Mesenchymal stem cell (in vitro differentiated cells and primary cell): Measurements from ENCODE around the gene C2orf72.

Source experiments
- DNase-seq: peaks from one replicate; pipeline ENCODE4 v3.0.0-alpha.2; 2013
- H2AFZ ChIP-seq: one replicate; pipeline ENCODE4 v1.6.1; 2013; ENCODE audit warnings: low read depth, mild to moderate bottlenecking, control low read depth, inconsistent platforms, low read length, moderate library complexity
- H2AK5ac ChIP-seq: 2 replicates; pipeline ENCODE4 v1.6.1; 2013; ENCODE audit warnings: low read length, moderate library complexity, mild to moderate bottlenecking, inconsistent platforms; ENCODE audit not compliant: severe bottlenecking
- H2BK120ac ChIP-seq: one replicate; pipeline ENCODE4 v1.6.1; 2013; ENCODE audit warnings: low read depth, mild to moderate bottlenecking, inconsistent platforms, low read length, moderate library complexity
- H2BK12ac ChIP-seq, 2 experiments: one replicate each; pipeline ENCODE4 v1.6.1; 2013; ENCODE audit warnings: inconsistent platforms in 2 of 2, low read length in 2 of 2, mild to moderate bottlenecking in 2 of 2, moderate library complexity in 2 of 2, control low read depth in 1 of 2
- H2BK15ac ChIP-seq: one replicate; pipeline ENCODE4 v1.6.1; 2013; ENCODE audit warnings: mild to moderate bottlenecking, low read depth, inconsistent platforms; ENCODE audit not compliant: poor library complexity, severe bottlenecking
- H2BK5ac ChIP-seq: 2 replicates; pipeline ENCODE4 v1.6.1; 2013; ENCODE audit warnings: low read depth, mild to moderate bottlenecking, low read length, control low read depth, inconsistent platforms; ENCODE audit not compliant: poor library complexity, severe bottlenecking
- H3K14ac ChIP-seq, 2 experiments: one replicate each; pipeline ENCODE4 v1.6.1; 2013; ENCODE audit warnings: inconsistent platforms in 2 of 2, low read length in 2 of 2, control low read depth in 1 of 2, mild to moderate bottlenecking in 1 of 2, moderate library complexity in 1 of 2
- H3K18ac ChIP-seq, 2 experiments: one replicate each; pipeline ENCODE4 v1.6.1; 2013; ENCODE audit warnings: inconsistent platforms in 2 of 2, low read length in 2 of 2, control low read depth in 1 of 2, low read depth in 1 of 2, mild to moderate bottlenecking in 1 of 2
- H3K23ac ChIP-seq, 2 experiments: one replicate each; pipeline ENCODE4 v1.6.1; 2013; ENCODE audit warnings: inconsistent platforms in 2 of 2, low read length in 2 of 2, mild to moderate bottlenecking in 2 of 2, moderate library complexity in 2 of 2, control low read depth in 1 of 2
- H3K27ac ChIP-seq: 2 replicates; pipeline ENCODE4 v1.5.1; 2013; ENCODE audit warnings: mild to moderate bottlenecking, moderate library complexity, low read length, control low read depth, inconsistent platforms; ENCODE audit not compliant: poor library complexity, severe bottlenecking
- H3K27me3 ChIP-seq, 2 experiments: 2 replicates each; pipeline versions ENCODE4 v1.6.1 to v1.7.0; 2013; ENCODE audit warnings: low read length in 2 of 2, mild to moderate bottlenecking in 2 of 2, moderate library complexity in 2 of 2, control low read depth in 1 of 2, inconsistent platforms in 1 of 2; ENCODE audit not compliant: control insufficient read depth in 1 of 2, insufficient read depth in 1 of 2
- H3K36me3 ChIP-seq, 2 experiments: 2 replicates each; pipeline versions ENCODE4 v1.6.1 to v1.7.0; 2013; ENCODE audit warnings: low read length in 2 of 2, control low read depth in 1 of 2, inconsistent platforms in 1 of 2, low read depth in 1 of 2, mild to moderate bottlenecking in 1 of 2; ENCODE audit not compliant: insufficient read depth in 2 of 2, control insufficient read depth in 1 of 2
- H3K4ac ChIP-seq, 2 experiments: one replicate each; pipeline ENCODE4 v1.6.1; 2013; ENCODE audit warnings: inconsistent platforms in 2 of 2, low read length in 2 of 2, mild to moderate bottlenecking in 2 of 2, moderate library complexity in 2 of 2, control low read depth in 1 of 2, low read depth in 1 of 2
- H3K4me1 ChIP-seq: 2 replicates; pipeline ENCODE4 v1.6.1; 2013; ENCODE audit warnings: low read depth, low read length, control low read depth; ENCODE audit not compliant: control insufficient read depth, insufficient read depth
- H3K4me2 ChIP-seq: 2 replicates; pipeline ENCODE4 v1.6.1; 2013; ENCODE audit warnings: low read length, mild to moderate bottlenecking, inconsistent platforms; ENCODE audit not compliant: poor library complexity, severe bottlenecking
- H3K4me3 ChIP-seq, 2 experiments: 2 replicates each; pipeline versions ENCODE4 v1.5.1 to v1.7.0; 2013; ENCODE audit warnings: low read length in 2 of 2, mild to moderate bottlenecking in 2 of 2, control low read depth in 1 of 2, low read depth in 1 of 2; ENCODE audit not compliant: insufficient read depth in 1 of 2
- H3K79me1 ChIP-seq: replicated peaks from 2 replicates; pipeline ENCODE4 v1.6.1; 2013; ENCODE audit warnings: mild to moderate bottlenecking, control low read depth, low read length, inconsistent platforms; ENCODE audit not compliant: poor library complexity, severe bottlenecking
- H3K9ac ChIP-seq: 2 replicates; pipeline ENCODE4 v1.7.0; 2013; ENCODE audit warnings: mild to moderate bottlenecking, low read length, moderate library complexity
- H3K9me3 ChIP-seq: 2 replicates; pipeline ENCODE4 v1.7.0; 2013; ENCODE audit warnings: mild to moderate bottlenecking, low read length; ENCODE audit not compliant: control insufficient read depth
- H4K8ac ChIP-seq: one replicate; pipeline ENCODE4 v1.6.1; 2013; ENCODE audit warnings: inconsistent platforms, mild to moderate bottlenecking, low read length, moderate library complexity
- H4K91ac ChIP-seq: one replicate; pipeline ENCODE4 v1.6.1; 2013; ENCODE audit warnings: mild to moderate bottlenecking, low read length, inconsistent platforms
- WGBS: methylation state at CpG from one replicate; pipeline ENCODE4 v1.1.7; 2013; ENCODE audit warnings: mixed read lengths; 5-methylcytosine and 5-hydroxymethylcytosine counted together

The C2orf72 gene

DNA sequence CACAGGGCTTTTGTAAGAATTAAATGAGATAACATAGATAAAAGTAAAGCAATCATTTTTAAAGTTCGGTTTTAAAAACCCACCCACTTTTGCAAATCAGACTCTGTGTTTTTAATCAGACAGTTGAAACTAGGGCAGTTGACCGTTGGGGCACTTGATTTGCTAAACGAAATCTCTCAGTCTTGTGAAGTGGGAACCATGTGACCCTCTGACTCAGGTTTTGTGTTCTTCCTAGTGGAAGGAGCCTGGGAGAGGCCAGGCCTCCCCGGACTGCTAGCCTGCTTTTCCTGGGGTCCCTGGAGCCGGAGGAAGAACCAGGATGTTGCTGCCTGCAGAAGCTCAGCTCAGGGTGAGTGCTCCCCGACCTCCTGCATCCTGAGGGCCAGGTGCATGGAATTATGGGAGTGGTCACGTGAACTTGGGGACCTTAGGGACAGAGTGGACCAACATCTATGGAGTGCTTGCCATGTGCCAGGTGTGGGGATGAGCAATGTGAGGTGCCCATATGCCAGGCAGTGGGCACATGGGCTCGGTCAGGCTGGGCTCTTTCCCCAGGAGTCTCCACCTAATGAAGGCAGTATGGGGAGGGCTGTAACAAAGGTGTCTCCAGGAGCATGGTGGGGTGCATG is 3.9 kb downstream of the C2orf72 start:
- peaks cover 0 to 2% of the 10 kb centered on the region in 2 experiments for H3K36me3 ChIP-seq
- DNase-seq, result peak; percentile 22
- H3K27ac ChIP-seq, result no peak overlapping the region
- no peak overlapping the region for H3K9ac ChIP-seq
- peaks cover 51 to 65% of the 10 kb centered on the region in 2 experiments for H3K27me3 ChIP-seq
- peaks cover 13% of the 10 kb centered on the region for H3K4me1 ChIP-seq
- H3K79me1 ChIP-seq, result no peaks in the 10 kb centered on the region
- 68% methylated on average over 7 of the region's 8 CpGs for WGBS
- no peak overlapping the region for H3K23ac ChIP-seq
- peak overlapping the region; percentile 18 for H4K91ac ChIP-seq
- no peaks in the 10 kb centered on the region for H3K9me3 ChIP-seq
- no peak overlapping the region for H3K18ac ChIP-seq
- no peak overlapping the region for H2BK15ac ChIP-seq
- H3K4me2 ChIP-seq, result no peak overlapping the region
- H2AK5ac ChIP-seq, result no peak overlapping the region
- H2BK12ac ChIP-seq, result no peak overlapping the region
- no peak overlapping the region for H3K4ac ChIP-seq
- H2BK5ac ChIP-seq, result no peak overlapping the region
- H3K14ac ChIP-seq, result no peak overlapping the region
- H4K8ac ChIP-seq, result no peak overlapping the region
- no peak overlapping the region for H3K4me3 ChIP-seq
- no peak overlapping the region for H2AFZ ChIP-seq
- no peak overlapping the region for H2BK120ac ChIP-seq

DNA sequence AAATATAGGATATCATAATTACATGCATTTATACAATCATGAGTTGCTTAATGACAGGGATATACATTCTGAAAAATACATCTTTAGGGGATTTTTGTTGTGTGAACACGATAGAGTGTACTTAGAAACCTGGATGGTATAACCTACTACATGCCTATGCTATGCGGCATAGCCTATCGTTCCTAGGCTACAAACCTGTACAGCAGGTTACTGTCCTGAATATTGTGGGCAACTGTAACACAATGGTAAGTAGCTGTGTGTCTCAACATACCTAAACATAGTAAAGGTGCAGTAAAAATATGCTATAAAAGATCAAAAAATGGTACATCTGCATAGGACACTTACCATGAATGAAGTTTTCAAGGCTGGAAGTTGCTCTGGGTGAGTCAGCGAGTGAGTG is 6.5 kb downstream of the C2orf72 start:
- no peak overlapping the region for H2BK15ac ChIP-seq
- peaks cover 52 to 68% of the 10 kb centered on the region in 2 experiments for H3K27me3 ChIP-seq
- H3K4me1 ChIP-seq, result no peaks in the 10 kb centered on the region
- no peak overlapping the region for H2BK5ac ChIP-seq
- H2AK5ac ChIP-seq, result no peak overlapping the region
- DNase-seq, result no peak
- H4K91ac ChIP-seq, result no peak overlapping the region
- H3K14ac ChIP-seq, result no peak overlapping the region
- H2BK120ac ChIP-seq, result no peak overlapping the region
- H3K4me2 ChIP-seq, result no peak overlapping the region
- H3K9me3 ChIP-seq, result no peaks in the 10 kb centered on the region
- WGBS, result 93% methylated on average over 3 of the region's 4 CpGs
- no peak overlapping the region for H3K18ac ChIP-seq
- no peak overlapping the region for H3K9ac ChIP-seq
- no peak overlapping the region for H3K23ac ChIP-seq
- no peak overlapping the region for H3K4me3 ChIP-seq
- no peaks in the 10 kb centered on the region for H3K79me1 ChIP-seq
- no peaks in the 10 kb centered on the region for H3K36me3 ChIP-seq
- H3K27ac ChIP-seq, result no peak overlapping the region
- no peak overlapping the region for H2AFZ ChIP-seq
- no peak overlapping the region for H4K8ac ChIP-seq
- H2BK12ac ChIP-seq, result no peak overlapping the region
- H3K4ac ChIP-seq, result no peak overlapping the region

DNA sequence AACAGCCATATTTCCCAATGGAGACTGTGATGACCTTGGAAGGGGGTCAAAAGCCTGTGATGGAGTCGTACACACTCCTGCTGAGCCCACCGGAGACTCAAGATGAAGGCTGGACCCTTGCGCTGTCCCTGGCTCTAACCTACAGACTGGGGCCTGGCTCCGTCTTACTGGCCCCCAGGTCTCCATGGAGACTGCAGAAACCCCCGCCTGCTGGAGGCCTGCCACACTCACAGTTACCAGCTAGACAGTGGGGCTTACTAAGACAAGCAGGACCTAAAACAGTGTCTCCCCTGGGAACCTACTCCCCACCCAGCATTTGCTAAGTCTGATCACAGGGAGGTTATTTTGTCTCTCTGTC is 9.6 kb downstream of the C2orf72 start:
- DNase-seq, result no peak
- H2AFZ ChIP-seq, result no peak overlapping the region
- H2BK12ac ChIP-seq, result no peak overlapping the region
- H2BK15ac ChIP-seq, result no peak overlapping the region
- 83% methylated on average over 5 of the region's 5 CpGs for WGBS
- no peak overlapping the region for H3K23ac ChIP-seq
- no peaks in the 10 kb centered on the region for H3K79me1 ChIP-seq
- H3K18ac ChIP-seq, result no peak overlapping the region
- no peak overlapping the region for H3K4ac ChIP-seq
- no peak overlapping the region for H3K4me2 ChIP-seq
- H3K4me3 ChIP-seq, result no peak overlapping the region
- no peaks in the 10 kb centered on the region for H3K36me3 ChIP-seq
- H4K91ac ChIP-seq, result no peak overlapping the region
- H2AK5ac ChIP-seq, result no peak overlapping the region
- no peak overlapping the region for H3K14ac ChIP-seq
- no peak overlapping the region for H4K8ac ChIP-seq
- H2BK120ac ChIP-seq, result no peak overlapping the region
- no peak overlapping the region for H3K9ac ChIP-seq
- H3K27ac ChIP-seq, result no peak overlapping the region
- H3K27me3 ChIP-seq, result peaks cover 48 to 56% of the 10 kb centered on the region in 2 experiments
- no peaks in the 10 kb centered on the region for H3K4me1 ChIP-seq
- H3K9me3 ChIP-seq, result no peaks in the 10 kb centered on the region
- H2BK5ac ChIP-seq, result no peak overlapping the region

DNA sequence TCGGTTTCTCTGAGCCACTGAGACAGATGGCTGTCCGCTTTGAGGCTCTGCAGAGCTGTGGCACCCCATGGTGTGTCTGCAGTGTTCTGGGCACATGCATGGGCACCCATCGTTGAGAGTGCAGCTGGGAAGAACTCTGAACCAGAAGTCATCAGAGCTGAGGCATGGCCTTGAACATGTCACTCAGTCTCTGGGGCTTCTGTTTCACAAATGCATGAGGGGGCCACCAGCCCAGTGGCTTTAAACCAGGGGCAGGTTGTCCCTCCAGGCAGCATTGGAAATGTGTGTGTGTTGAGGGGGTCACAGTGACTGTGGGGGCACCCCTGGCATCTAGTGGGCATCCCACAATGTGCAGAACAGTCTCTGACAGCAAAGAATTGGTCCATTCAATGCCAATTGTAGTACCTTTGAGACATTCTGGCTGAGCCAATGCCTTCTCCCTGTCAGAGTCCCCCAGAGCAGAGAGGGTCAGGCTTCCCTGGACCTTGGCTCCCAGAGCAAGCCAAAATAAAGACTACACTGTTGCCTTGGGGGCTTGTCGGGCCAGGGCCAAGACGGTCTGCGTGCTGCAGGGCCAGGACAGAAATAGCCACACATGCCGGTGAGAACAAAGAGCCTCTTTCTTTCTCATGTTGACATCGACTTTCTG is 10.1 kb downstream of the C2orf72 start:
- Histone ChIP-seq H3K18ac (no peak overlapping the region), H2BK120ac (no peak overlapping the region)

More for the DNA sequence above, 10.1 kb downstream of the C2orf72 start:
- no peaks in the 10 kb centered on the region for H3K79me1 ChIP-seq
- H2BK15ac ChIP-seq, result no peak overlapping the region
- no peak overlapping the region for H3K9ac ChIP-seq
- H3K23ac ChIP-seq, result no peak overlapping the region
- no peaks in the 10 kb centered on the region for H3K9me3 ChIP-seq
- no peak overlapping the region for H2BK12ac ChIP-seq
- H3K4me3 ChIP-seq, result no peak overlapping the region
- H2AK5ac ChIP-seq, result no peak overlapping the region
- no peak overlapping the region for H2AFZ ChIP-seq
- no peak overlapping the region for H3K27ac ChIP-seq
- no peak overlapping the region for H3K4me2 ChIP-seq
- no peak overlapping the region for H4K8ac ChIP-seq
- DNase-seq, result no peak
- peaks cover 43 to 51% of the 10 kb centered on the region in 2 experiments for H3K27me3 ChIP-seq
- H2BK5ac ChIP-seq, result no peak overlapping the region
- no peak overlapping the region for H4K91ac ChIP-seq
- 84% methylated on average over 8 of the region's 8 CpGs for WGBS
- H3K4me1 ChIP-seq, result peaks cover 3% of the 10 kb centered on the region
- H3K4ac ChIP-seq, result no peak overlapping the region
- H3K14ac ChIP-seq, result no peak overlapping the region
- no peaks in the 10 kb centered on the region for H3K36me3 ChIP-seq
